MCF 10A (cell line): Measurements from ENCODE around the gene SORCS1. TPM values are rescaled to one million over a fixed set of nuclear protein-coding genes. Genes with fewer than 3 reads are reported as not detected.

Experiments
- BruUV-seq: library from RNA; stranded (reverse); fragments of 400-500 nt; replicated peaks from 2 replicates; lab custom pipeline; 2021; lab: Mats Ljungman, UMichigan
- CTCF ChIA-PET: fragments of 300-600 bp; sonication (Branson Sonifier 250); formaldehyde crosslinking; extraction: SDS; loops from one replicate; lab custom pipeline; 2021; ENCODE audit warnings: antibody characterized with exemption, inconsistent platforms; lab: Yijun Ruan, JAX
- POLR2A ChIA-PET: fragments of 300-600, 350-650 bp; sonication (Branson Sonifier 250); formaldehyde crosslinking; extraction: SDS; loops from one replicate; lab custom pipeline; 2020; ENCODE audit warnings: antibody characterized with exemption, inconsistent platforms; lab: Yijun Ruan, JAX
- DNase-seq: peaks from one replicate; pipeline ENCODE4 v3.0.0-alpha.2; 2018; ENCODE audit not compliant: unreplicated experiment
- H3K27ac Mint-ChIP-seq: one replicate; pipeline ENCODE4 v1.8.0; 2022; ENCODE audit warnings: mild to moderate bottlenecking, low read depth, mixed read lengths; ENCODE audit not compliant: unreplicated experiment
- H3K27me3 Mint-ChIP-seq: one replicate; pipeline ENCODE4 v1.8.0; 2022; ENCODE audit warnings: mixed read lengths; ENCODE audit not compliant: insufficient read depth, unreplicated experiment
- H3K36me3 Mint-ChIP-seq: one replicate; pipeline ENCODE4 v1.8.0; 2022; ENCODE audit warnings: mild to moderate bottlenecking, moderate library complexity, mixed read lengths; ENCODE audit not compliant: insufficient read depth, unreplicated experiment
- H3K4me1 Mint-ChIP-seq: one replicate; pipeline ENCODE4 v1.8.0; 2022; ENCODE audit warnings: mixed read lengths; ENCODE audit not compliant: insufficient read depth, unreplicated experiment
- H3K4me3 Mint-ChIP-seq: one replicate; pipeline ENCODE4 v1.8.0; 2022; ENCODE audit warnings: mild to moderate bottlenecking, moderate library complexity, mixed read lengths; ENCODE audit not compliant: unreplicated experiment
- H3K9me3 Mint-ChIP-seq: one replicate; pipeline ENCODE4 v1.8.0; 2022; ENCODE audit warnings: mixed read lengths; ENCODE audit not compliant: unreplicated experiment
- CTCF ChIP-seq: fragments of 200-600 bp; IDR thresholded peaks from one replicate; pipeline ENCODE4 v1.8.0; 2022; ENCODE audit warnings: antibody characterized with exemption, mild to moderate bottlenecking; ENCODE audit not compliant: unreplicated experiment
- intact Hi-C: fragments of 100-400 bp; cut with micrococcal nuclease; formaldehyde crosslinking; loops from 2 replicates; pipeline ENCODE4 v1.14.1; 2022
- total RNA-seq: library from RNA; stranded (reverse); gene quantifications from 2 replicates; pipeline ENCODE4 v1.2.3, GENCODE V29; 2022

Gene SORCS1
- total RNA-seq, 1 experiment from 2014 or later: 0.54 TPM

DNA sequence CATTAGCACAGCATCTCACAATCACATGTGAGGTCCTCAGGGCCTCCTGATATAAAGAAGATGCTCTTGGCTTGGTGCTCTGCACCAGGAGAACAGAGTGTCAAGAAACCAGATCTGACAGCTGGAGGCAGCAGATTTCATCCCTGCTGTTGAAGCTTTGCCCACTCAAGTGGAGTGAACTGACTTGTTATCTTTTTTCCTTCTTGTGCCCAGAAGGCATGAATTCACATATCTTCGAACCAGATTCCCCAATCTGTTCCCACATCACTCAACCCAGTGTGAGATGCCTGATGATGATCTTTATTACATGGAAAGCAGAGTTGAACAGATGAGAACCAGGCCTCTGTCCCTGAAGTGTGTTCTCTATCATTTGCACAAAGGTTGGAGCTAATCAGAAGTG is 521.0 kb downstream of the SORCS1 start:
- Mint-ChIP-seq H3K4me1 (no peaks in the 10 kb centered on the region), H3K4me3 (no peak overlapping the region), H3K27me3 (no peaks in the 10 kb centered on the region), H3K27ac (no peak overlapping the region), H3K9me3 (no peaks in the 10 kb centered on the region), H3K36me3 (no peaks in the 10 kb centered on the region)
- CTCF ChIA-PET: interaction anchor here (0.8 to 1.2 kb wide), 3 partner anchors 15 to 62 kb away, joined by 3 to 6 read pairs (median 5); no protein-coding TSS in a partner anchor
- POLR2A ChIA-PET: interaction anchor here (1.7 kb wide), 1 partner anchor 10 kb away, joined by 4 read pairs; no protein-coding TSS in a partner anchor
- DNase-seq: no peak
- intact Hi-C loops: no loop called here
- BruUV-seq: no TSS peak
- no peak for TF ChIP-seq CTCF

GRCh38 chr10:106637873-106638272 is 526.6 kb downstream of the SORCS1 start:
- H3K36me3 Mint-ChIP-seq: peaks cover 5% of the 10 kb centered on the region
- DNase-seq: no peak
- H3K4me1 Mint-ChIP-seq: peaks cover 5% of the 10 kb centered on the region
- intact Hi-C loops: no loop called here
- no peak overlapping the region for H3K4me3 Mint-ChIP-seq
- no peaks in the 10 kb centered on the region for H3K9me3 Mint-ChIP-seq
- ChIA-PET POLR2A (interaction anchor here (0.9 kb wide), 1 partner anchor 11 kb away, joined by 3 read pairs; no protein-coding TSS in a partner anchor), CTCF (interaction anchor here (0.5 to 2.3 kb wide), 4 partner anchors 13 to 1381 kb away, joined by 3 to 21 read pairs (median 3); no protein-coding TSS in a partner anchor)
- no peak for TF ChIP-seq CTCF
- no peaks in the 10 kb centered on the region for H3K27me3 Mint-ChIP-seq
- no peak overlapping the region for H3K27ac Mint-ChIP-seq
- BruUV-seq: no TSS peak

GRCh38 chr10:106636766-106637491 is 527.6 kb downstream of the SORCS1 start:
- Mint-ChIP-seq H3K4me1 (peaks cover 5% of the 10 kb centered on the region), H3K9me3 (no peaks in the 10 kb centered on the region), H3K27ac (peak overlapping the region; percentile 70), H3K36me3 (peaks cover 5% of the 10 kb centered on the region), H3K4me3 (no peak overlapping the region), H3K27me3 (no peaks in the 10 kb centered on the region)
- CTCF ChIA-PET: interaction anchor here (0.6 to 2.3 kb wide), 5 partner anchors 12 to 447 kb away, joined by 3 to 21 read pairs (median 3); no protein-coding TSS in a partner anchor
- POLR2A ChIA-PET: interaction anchor here (0.6 to 0.9 kb wide), 3 partner anchors 16 to 341 kb away, joined by 3 to 5 read pairs (median 3); no protein-coding TSS in a partner anchor
- no TSS peak for BruUV-seq
- peak; percentile 35 for DNase-seq
- TF ChIP-seq CTCF: no peak
- intact Hi-C loops: no loop called here

DNA sequence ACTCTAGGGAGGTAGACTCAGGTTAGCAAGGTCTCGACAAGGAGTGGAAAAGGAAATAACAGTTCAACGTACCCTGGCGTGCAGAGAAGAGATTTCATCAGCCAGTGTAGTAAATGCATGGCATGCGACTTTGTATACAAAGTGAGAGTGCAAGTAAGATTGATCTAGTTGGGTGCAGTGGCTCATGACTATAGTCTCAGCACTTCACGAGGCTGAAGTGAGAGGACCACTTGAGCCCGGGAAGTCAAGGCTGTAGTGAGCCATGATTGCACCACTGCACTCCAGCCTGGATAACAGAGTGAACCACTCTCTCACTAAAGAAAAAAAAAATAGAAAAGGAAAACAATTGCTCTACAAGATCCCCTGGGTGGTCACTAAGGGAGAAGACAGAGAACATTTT is 528.6 kb downstream of the SORCS1 start:
- Mint-ChIP-seq H3K36me3 (peaks cover 5% of the 10 kb centered on the region), H3K9me3 (no peaks in the 10 kb centered on the region), H3K4me1 (peaks cover 5% of the 10 kb centered on the region), H3K27ac (no peak overlapping the region), H3K4me3 (no peak overlapping the region), H3K27me3 (no peaks in the 10 kb centered on the region)
- no peak for TF ChIP-seq CTCF
- CTCF ChIA-PET: interaction anchor here (0.5 kb wide), 2 partner anchors 11 to 773 kb away, joined by 3 read pairs; no protein-coding TSS in a partner anchor
- no TSS peak for BruUV-seq
- no peak for DNase-seq
- intact Hi-C loops: no loop called here
- POLR2A ChIA-PET: no interaction called here
